GM23338 (cell line): ENCODE measurements around the gene RECQL5. TPM values are rescaled to one million over a fixed set of nuclear protein-coding genes. Genes with fewer than 3 reads are reported as not detected.

Experiments
- ATAC-seq: fragments of 200-7000 bp; cut with Tn5 transposase; 3 replicates; pipeline ENCODE4 v1.9.1; 2020
- DNase-seq: peaks from one replicate; pipeline ENCODE4 v3.0.0-alpha.2; 2015; ENCODE audit warnings: low spot score
- H2AFZ ChIP-seq: fragments of 200-600 bp; sonication (generic); 2 replicates; pipeline ENCODE4 v1.8.0; 2016; ENCODE audit warnings: antibody characterized with exemption, mild to moderate bottlenecking, moderate library complexity
- H3F3A ChIP-seq: fragments of 200-600 bp; sonication (generic); replicated peaks from 2 replicates; pipeline ENCODE4 v1.8.0; 2017; ENCODE audit warnings: antibody characterized with exemption, mixed run types, low read depth
- H3K27ac ChIP-seq: fragments of 200-600 bp; sonication (generic); 2 replicates; pipeline ENCODE4 v1.6.1; 2016; ENCODE audit warnings: low read depth
- H3K27me3 ChIP-seq: fragments of 200-600 bp; sonication (generic); 2 replicates; pipeline ENCODE4 v1.8.0; 2016; ENCODE audit warnings: mild to moderate bottlenecking, mixed run types, moderate library complexity; ENCODE audit not compliant: insufficient read depth
- H3K36me3 ChIP-seq: fragments of 200-600 bp; sonication (generic); 2 replicates; pipeline ENCODE4 v1.8.0; 2016; ENCODE audit warnings: mild to moderate bottlenecking; ENCODE audit not compliant: insufficient read depth
- H3K4me1 ChIP-seq: fragments of 200-600 bp; sonication (generic); 2 replicates; pipeline ENCODE4 v1.8.0; 2016; ENCODE audit warnings: mild to moderate bottlenecking, moderate library complexity; ENCODE audit not compliant: insufficient read depth
- H3K4me2 ChIP-seq: fragments of 200-600 bp; sonication (generic); 2 replicates; pipeline ENCODE4 v1.7.1; 2017; ENCODE audit warnings: mixed run types
- H3K4me3 ChIP-seq: fragments of 200-600 bp; sonication (generic); 2 replicates; pipeline ENCODE4 v1.6.1; 2016; ENCODE audit warnings: mixed run types
- H3K79me2 ChIP-seq: fragments of 200-600 bp; sonication (generic); replicated peaks from 2 replicates; pipeline ENCODE4 v1.8.0; 2017; ENCODE audit warnings: mild to moderate bottlenecking; ENCODE audit not compliant: insufficient read depth
- H3K9me2 ChIP-seq: fragments of 200-600 bp; sonication (generic); 2 replicates; pipeline ENCODE4 v1.8.0; 2017; ENCODE audit not compliant: insufficient read depth
- H4K20me1 ChIP-seq: fragments of 200-600 bp; sonication (generic); replicated peaks from 2 replicates; pipeline ENCODE4 v1.8.0; 2017; ENCODE audit warnings: mild to moderate bottlenecking; ENCODE audit not compliant: insufficient read depth
- H3K27ac Mint-ChIP-seq: 2 replicates; pipeline ENCODE4 v1.8.0; 2020; ENCODE audit warnings: inconsistent platforms, mild to moderate bottlenecking, moderate library complexity, mixed read lengths
- H3K27me3 Mint-ChIP-seq: 3 replicates; pipeline ENCODE4 v1.8.0; 2022; ENCODE audit warnings: low read depth, mild to moderate bottlenecking, moderate library complexity, mixed read lengths, inconsistent platforms; ENCODE audit not compliant: insufficient read depth, poor library complexity
- H3K36me3 Mint-ChIP-seq: 3 replicates; pipeline ENCODE4 v1.8.0; 2021; ENCODE audit warnings: low read depth, mild to moderate bottlenecking, inconsistent platforms, moderate library complexity, mixed read lengths
- H3K4me1 Mint-ChIP-seq: 3 replicates; pipeline ENCODE4 v1.8.0; 2020; ENCODE audit warnings: mild to moderate bottlenecking, inconsistent platforms, mixed read lengths
- H3K4me3 Mint-ChIP-seq: 3 replicates; pipeline ENCODE4 v1.8.0; 2021; ENCODE audit warnings: moderate library complexity, mild to moderate bottlenecking, inconsistent platforms, mixed read lengths
- H3K9me3 Mint-ChIP-seq: 3 replicates; pipeline ENCODE4 v1.8.0; 2020; ENCODE audit warnings: moderate library complexity, mild to moderate bottlenecking, inconsistent platforms, mixed read lengths
- CREB1 ChIP-seq: fragments of 250-450 bp; sonication (Bioruptor Pico); IDR thresholded peaks from 2 replicates; pipeline ENCODE4 v1.5.0; 2020; ENCODE audit warnings: low read depth, mild to moderate bottlenecking, moderate library complexity
- CTCF ChIP-seq, 2 experiments: fragments of 200-600 bp in 1 of 2; sonication (generic) in 1 of 2; conservative IDR thresholded peaks; 2 replicates each; pipeline versions ENCODE4 v1.5.1 to v1.6.1; 2016 to 2017; ENCODE audit warnings: antibody characterized with exemption in 2 of 2, low read depth in 2 of 2, mild to moderate bottlenecking in 2 of 2, moderate library complexity in 1 of 2
- ETS1 ChIP-seq: IDR thresholded peaks from 2 replicates; pipeline ENCODE4 v1.6.1; 2016; ENCODE audit warnings: antibody characterized with exemption
- EZH2 ChIP-seq: fragments of 200-600 bp; sonication (generic); IDR thresholded peaks from one replicate; pipeline ENCODE4 v1.8.0; 2017; ENCODE audit warnings: antibody characterized with exemption, mild to moderate bottlenecking, low read depth; ENCODE audit not compliant: unreplicated experiment
- EZH2phosphoT487 ChIP-seq: fragments of 200-600 bp; sonication (generic); IDR thresholded peaks from one replicate; pipeline ENCODE4 v1.8.1; 2018; ENCODE audit warnings: antibody characterized with exemption; ENCODE audit not compliant: unreplicated experiment
- JUNB ChIP-seq: IDR thresholded peaks from one replicate; pipeline ENCODE4 v1.6.1; 2016; ENCODE audit warnings: antibody characterized with exemption; ENCODE audit not compliant: unreplicated experiment
- NANOG ChIP-seq: IDR thresholded peaks from 2 replicates; pipeline ENCODE4 v1.6.1; 2016; ENCODE audit warnings: antibody characterized with exemption, borderline replicate concordance
- POLR2AphosphoS5 ChIP-seq: IDR thresholded peaks from 2 replicates; pipeline ENCODE4 v1.6.1; 2016; ENCODE audit warnings: antibody characterized with exemption, low read depth
- REST ChIP-seq: IDR thresholded peaks from one replicate; pipeline ENCODE4 v1.6.1; 2018; ENCODE audit warnings: antibody characterized with exemption; ENCODE audit not compliant: unreplicated experiment
- STAT1 ChIP-seq: IDR thresholded peaks from one replicate; pipeline ENCODE4 v1.6.1; 2016; ENCODE audit warnings: antibody characterized with exemption; ENCODE audit not compliant: unreplicated experiment
- ZNF114 ChIP-seq: fragments of 250-450 bp; sonication (Bioruptor Pico); IDR thresholded peaks from 2 replicates; pipeline ENCODE4 v1.5.0; 2020; ENCODE audit warnings: mild to moderate bottlenecking, moderate library complexity
- ZNF331 ChIP-seq: fragments of 250-450 bp; sonication (Bioruptor Pico); IDR thresholded peaks from 2 replicates; pipeline ENCODE4 v1.5.0; 2020; ENCODE audit warnings: low read depth, mild to moderate bottlenecking, moderate library complexity
- ZNF462 ChIP-seq: fragments of 250-450 bp; sonication (Bioruptor Pico); IDR thresholded peaks from 2 replicates; pipeline ENCODE4 v1.5.0; 2020; ENCODE audit warnings: mild to moderate bottlenecking, moderate library complexity
- polyA plus RNA-seq: library from polyadenylated mRNA; unstranded; fragments of >200 nt; fragmentation: Nextera tagmentation; extraction: Ambion mirVana; gene quantifications from 2 replicates; pipeline ENCODE4 v1.2.1, GENCODE V29; 2016
- total RNA-seq: library from RNA; depleted of rRNA; stranded (reverse); fragments of >200 nt; shearing (Covaris generic); gene quantifications from 2 replicates; pipeline ENCODE4 v1.2.3, GENCODE V29; 2014

The RECQL5 gene
- total and polyA plus RNA-seq, 2 experiments from 2014 or later = 20.0 to 23.3 TPM

- TF ChIP-seq ZNF114 (no peak), REST (no peak), ZNF462 (CRISPR knock-in tag) (no peak), CTCF (conservative IDR thresholded peaks at IDR 0.05; ENCODE audit: low read depth in 2 of 2) (no peak), JUNB (no peak), NANOG (no peak), STAT1 (no peak), POLR2AphosphoS5 (no peak), CREB1 (CRISPR knock-in tag) (no peak), ETS1 (no peak), ZNF331 (CRISPR knock-in tag) (no peak), EZH2 (no peak), EZH2phosphoT487 (no peak)
- no peaks in the 10 kb centered on the region for H3K27me3 ChIP-seq
- H3K4me1 ChIP-seq = no peaks in the 10 kb centered on the region
- no peak for DNase-seq
- H3K27ac Mint-ChIP-seq = no peak overlapping the region
- H3K79me2 ChIP-seq = peaks cover 39% of the 10 kb centered on the region
- H3K9me3 Mint-ChIP-seq = no peaks in the 10 kb centered on the region
- H3K36me3 Mint-ChIP-seq = peaks cover 21% of the 10 kb centered on the region
- no peaks in the 10 kb centered on the region; the same call in 1 of the 2 replicates for H3K36me3 ChIP-seq
- no peak for ATAC-seq
- no peak overlapping the region for H3K4me2 ChIP-seq
- no peaks in the 10 kb centered on the region for H3K9me2 ChIP-seq
- no peak overlapping the region for H3K4me3 Mint-ChIP-seq
- H3K4me3 ChIP-seq = no peak overlapping the region
- peaks cover 10% of the 10 kb centered on the region for H4K20me1 ChIP-seq
- H3K4me1 Mint-ChIP-seq = peaks cover 24% of the 10 kb centered on the region
- H2AFZ ChIP-seq = no peak overlapping the region
- H3K27ac ChIP-seq = no peak overlapping the region
- H3K27me3 Mint-ChIP-seq = peaks cover 18% of the 10 kb centered on the region
- H3F3A ChIP-seq = no peaks in the 10 kb centered on the region
Observed at GRCh38 chr17:75692976-75693375, 26.0 kb upstream of the RECQL5 start.
